ENCODE data around the gene DCAF4. TPM values are rescaled to one million over a fixed set of nuclear protein-coding genes. Genes with fewer than 3 reads are reported as not detected.

The DCAF4 gene
- total and polyA plus RNA-seq, 2 experiments from 2014 or later = 11.0 to 23.2 TPM

- no peaks in the 10 kb centered on the region for H3K9me3 ChIP-seq (ENCODE audit: low read depth)
- H3K4me3 ChIP-seq = no peak overlapping the region
- peaks cover 7% of the 10 kb centered on the region for H3K4me1 ChIP-seq (ENCODE audit: low read depth)
- H3K27me3 ChIP-seq = no peaks in the 10 kb centered on the region
- DNase-seq (ENCODE audit: low read depth in 1 of 2, low spot score in 1 of 2) = no peak
- H3K27ac ChIP-seq = peak overlapping the region; percentile 77
- TF ChIP-seq CTCF (IDR thresholded peaks at IDR 0.05; ENCODE audit: low read depth, low read length) = no peak
- peaks cover 8% of the 10 kb centered on the region for H3K36me3 ChIP-seq
Measured at GRCh38 chr14:72982146-72982708, 56.0 kb downstream of the DCAF4 start.

GRCh38 chr14:72986214-72986613, 60.0 kb downstream of the DCAF4 start:
- Histone ChIP-seq H3K4me3 (no peak overlapping the region), H3K36me3 (no peaks in the 10 kb centered on the region), H3K9me3 (ENCODE audit: low read depth) (no peaks in the 10 kb centered on the region), H3K27me3 (no peaks in the 10 kb centered on the region), H3K27ac (no peak overlapping the region), H3K4me1 (ENCODE audit: low read depth) (peaks cover 7% of the 10 kb centered on the region)
- DNase-seq (ENCODE audit: low read depth in 1 of 2, low spot score in 1 of 2) = no peak
- no peak for TF ChIP-seq CTCF (IDR thresholded peaks at IDR 0.05; ENCODE audit: low read depth, low read length)

- Histone ChIP-seq H3K4me1 (ENCODE audit: low read depth) (peaks cover 7% of the 10 kb centered on the region), H3K4me3 (no peak overlapping the region), H3K9me3 (ENCODE audit: low read depth) (no peaks in the 10 kb centered on the region), H3K36me3 (peaks cover 3% of the 10 kb centered on the region), H3K27ac (no peak overlapping the region), H3K27me3 (no peaks in the 10 kb centered on the region)
- DNase-seq (ENCODE audit: low read depth in 1 of 2, low spot score in 1 of 2) = no peak
- no peak for TF ChIP-seq CTCF (IDR thresholded peaks at IDR 0.05; ENCODE audit: low read depth, low read length)
Measured at GRCh38 chr14:72986857-72987256, 60.6 kb downstream of the DCAF4 start.

- peaks cover 6% of the 10 kb centered on the region for H3K36me3 ChIP-seq
- H3K4me3 ChIP-seq = no peak overlapping the region
- H3K9me3 ChIP-seq (ENCODE audit: low read depth) = no peaks in the 10 kb centered on the region
- no peak overlapping the region for H3K27ac ChIP-seq
- H3K4me1 ChIP-seq (ENCODE audit: low read depth) = no peaks in the 10 kb centered on the region
- no peak for TF ChIP-seq CTCF (IDR thresholded peaks at IDR 0.05; ENCODE audit: low read depth, low read length)
- H3K27me3 ChIP-seq = no peaks in the 10 kb centered on the region
- no peak for DNase-seq (ENCODE audit: low read depth in 1 of 2, low spot score in 1 of 2)
Measured at GRCh38 chr14:72990171-72990570, 63.9 kb downstream of the DCAF4 start.

GRCh38 chr14:72996916-72997315, 70.7 kb downstream of the DCAF4 start:
- H3K4me1 ChIP-seq (ENCODE audit: low read depth) = no peaks in the 10 kb centered on the region
- no peak for DNase-seq (ENCODE audit: low read depth in 1 of 2, low spot score in 1 of 2)
- no peak overlapping the region for H3K27ac ChIP-seq
- H3K4me3 ChIP-seq = no peak overlapping the region
- peaks cover 9% of the 10 kb centered on the region for H3K36me3 ChIP-seq
- H3K9me3 ChIP-seq (ENCODE audit: low read depth) = no peaks in the 10 kb centered on the region
- TF ChIP-seq CTCF (IDR thresholded peaks at IDR 0.05; ENCODE audit: low read depth, low read length) = no peak
- no peaks in the 10 kb centered on the region for H3K27me3 ChIP-seq
